Umbilical cord (tissue), 2 donors: Measurements from ENCODE around the gene PSMA5. TPM values are rescaled to one million over a fixed set of nuclear protein-coding genes. Genes with fewer than 3 reads are reported as not detected.

Experiments
- DNase-seq: peaks from one replicate; pipeline ENCODE4 v3.0.0-alpha.2; 2015; ENCODE audit warnings: low spot score
- total RNA-seq: library from RNA; depleted of rRNA; stranded (reverse); fragments of >200 nt; gene quantifications from one replicate; pipeline ENCODE4 v1.2.3, GENCODE V29; 2014; ENCODE audit warnings: low replicate concordance; ENCODE audit not compliant: insufficient read depth

PSMA5 gene
- total RNA-seq, 1 donor from 2014 or later = 23.1 TPM

DNA sequence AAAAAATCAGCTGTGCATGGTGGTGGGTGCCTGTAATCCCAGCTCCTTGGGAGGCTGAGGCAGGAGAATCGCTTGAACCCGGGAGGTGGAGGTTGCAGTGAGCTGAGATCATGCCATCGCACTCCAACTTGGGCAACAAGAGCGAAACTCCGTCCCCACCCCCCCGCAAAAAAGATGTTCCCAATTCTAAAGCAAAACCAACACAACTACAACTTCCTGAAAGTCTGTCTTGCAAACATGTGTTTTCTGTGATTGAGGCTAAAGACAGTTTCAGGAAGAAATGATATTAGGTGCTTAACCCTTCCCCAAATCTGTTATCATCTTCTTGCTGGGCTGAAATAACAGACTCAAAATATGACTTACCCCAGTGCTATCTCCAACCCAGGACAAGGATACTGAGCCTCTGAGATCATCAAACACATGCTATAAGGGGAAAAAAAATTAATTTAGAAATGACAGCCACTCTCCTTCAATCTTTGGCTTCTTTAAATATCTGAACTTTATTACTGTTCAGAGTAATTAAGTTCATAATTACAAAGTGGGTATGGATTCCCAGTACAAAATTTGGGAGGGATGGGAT, 57.0 kb downstream of the PSMA5 start:
- DNase-seq = no peak

DNA sequence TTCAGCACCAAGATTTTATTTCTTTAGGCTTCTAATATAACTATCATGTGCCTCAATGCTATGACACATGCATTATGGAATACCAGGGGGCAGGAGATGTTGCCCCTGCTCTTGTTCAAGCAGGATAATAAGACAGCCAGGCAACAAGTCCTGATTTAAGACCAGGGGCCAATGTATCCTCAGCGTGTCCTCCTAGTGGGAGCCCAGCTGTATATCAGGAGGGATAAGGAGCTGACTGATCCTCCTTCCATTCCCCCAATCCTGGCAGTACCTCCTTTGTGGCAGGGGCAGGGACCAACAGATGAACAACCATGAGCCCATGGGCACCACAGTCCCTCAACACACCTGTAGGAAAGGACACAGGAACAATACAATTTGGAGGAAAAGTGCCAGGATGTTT, 57.8 kb downstream of the PSMA5 start:
- no peak for DNase-seq

DNA sequence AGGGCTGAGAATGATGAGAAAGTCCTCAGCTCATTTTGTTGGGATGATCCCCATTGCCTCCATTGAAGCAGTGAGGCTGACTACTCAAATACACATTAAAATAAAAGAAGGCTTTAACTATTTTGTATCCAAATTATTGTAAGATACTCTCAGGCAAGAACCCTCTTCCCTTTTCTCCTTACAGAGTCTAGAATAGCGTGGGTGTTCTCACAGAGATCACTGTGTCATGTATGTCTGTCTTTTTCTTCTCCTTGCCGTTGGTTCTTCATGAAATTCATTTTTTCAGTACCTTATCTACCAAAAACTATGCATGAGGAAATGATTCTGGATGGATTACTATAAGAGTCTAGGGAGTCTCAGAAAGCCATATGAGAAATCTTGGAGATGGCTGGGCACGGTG, 58.6 kb downstream of the PSMA5 start:
- DNase-seq = no peak

DNA sequence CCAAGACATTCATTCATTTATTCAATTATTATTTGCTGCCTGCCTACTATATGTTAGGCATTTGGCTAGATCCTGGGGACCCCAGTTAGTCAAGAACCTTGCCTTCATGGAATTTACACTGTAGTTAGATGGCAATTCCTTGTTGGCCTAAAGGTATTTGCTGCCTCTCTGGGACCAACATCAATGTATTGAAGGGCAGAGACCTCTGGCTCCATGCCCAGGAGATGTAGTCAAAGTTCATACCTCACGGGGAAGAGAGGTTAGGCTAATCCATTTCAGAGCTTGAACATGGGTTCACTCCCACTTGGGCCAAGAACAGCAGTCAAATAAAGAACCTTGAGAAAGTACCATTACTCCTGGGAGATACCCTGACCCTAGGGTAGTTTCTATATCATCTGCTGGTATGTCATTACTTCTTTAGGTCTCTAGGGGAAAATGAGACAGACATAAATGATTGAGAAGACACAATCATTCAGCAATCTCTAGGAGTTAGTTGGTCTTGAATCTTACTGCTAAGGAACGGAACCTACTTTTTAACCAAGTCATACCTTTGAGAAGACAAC, 60.5 kb downstream of the PSMA5 start:
- DNase-seq = no peak

DNA sequence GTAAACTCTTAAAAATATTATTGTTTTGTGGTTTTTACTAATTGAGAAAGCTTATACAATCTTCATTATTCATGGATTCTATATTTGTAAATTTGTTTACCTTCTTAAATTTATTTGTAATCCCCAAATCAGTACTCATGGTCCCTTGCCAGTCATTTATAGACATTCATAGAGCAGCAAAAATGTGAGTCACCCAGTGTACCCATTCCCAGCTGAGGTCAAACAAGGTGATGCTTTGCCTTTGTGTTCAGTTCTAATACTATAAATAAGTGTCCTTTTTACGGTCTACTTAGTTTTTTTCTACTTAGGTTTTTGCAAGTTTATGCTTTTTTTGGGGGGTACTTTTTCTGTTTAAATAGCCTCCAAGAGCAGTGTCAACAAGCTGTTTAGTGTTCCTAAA, 64.6 kb downstream of the PSMA5 start:
- DNase-seq = no peak

DNA sequence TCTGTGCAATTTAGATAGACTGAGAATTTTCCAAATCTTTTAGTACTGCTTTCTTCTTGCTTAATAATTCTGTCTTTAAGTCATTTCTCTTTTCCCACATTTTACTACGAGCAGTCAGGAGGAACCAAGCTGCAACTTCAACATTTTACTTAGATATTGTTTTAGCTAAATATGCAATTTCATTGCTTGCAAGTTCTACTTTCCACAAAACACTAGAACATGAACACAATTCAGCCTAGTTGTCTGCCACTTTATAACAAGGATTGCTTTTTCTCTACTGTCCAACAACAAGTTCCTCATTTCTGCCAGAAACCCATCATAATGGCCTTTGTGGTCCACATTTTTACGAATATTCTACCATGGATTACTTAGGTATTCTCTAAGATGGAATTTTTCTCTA, 65.2 kb downstream of the PSMA5 start:
- DNase-seq = no peak

DNA sequence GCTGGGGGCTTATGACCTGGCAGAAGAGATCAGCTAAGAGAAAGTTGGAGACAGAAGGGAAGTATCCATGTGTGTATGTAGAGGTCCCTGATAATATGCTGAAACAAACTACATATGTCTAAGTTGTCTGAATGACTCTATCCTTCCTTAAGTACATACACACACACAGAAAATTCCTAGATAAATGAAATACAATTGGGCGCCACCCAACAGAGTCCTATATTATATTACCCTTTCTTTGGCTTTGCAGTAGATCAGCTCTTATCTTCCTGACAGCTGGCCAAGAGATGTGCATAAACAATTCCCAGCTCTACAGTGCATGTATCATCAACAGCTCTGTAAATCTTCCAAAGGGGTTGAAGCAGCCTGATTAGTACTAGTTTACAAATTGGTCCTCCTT, 68.6 kb downstream of the PSMA5 start:
- peak; percentile 48 for DNase-seq

DNA sequence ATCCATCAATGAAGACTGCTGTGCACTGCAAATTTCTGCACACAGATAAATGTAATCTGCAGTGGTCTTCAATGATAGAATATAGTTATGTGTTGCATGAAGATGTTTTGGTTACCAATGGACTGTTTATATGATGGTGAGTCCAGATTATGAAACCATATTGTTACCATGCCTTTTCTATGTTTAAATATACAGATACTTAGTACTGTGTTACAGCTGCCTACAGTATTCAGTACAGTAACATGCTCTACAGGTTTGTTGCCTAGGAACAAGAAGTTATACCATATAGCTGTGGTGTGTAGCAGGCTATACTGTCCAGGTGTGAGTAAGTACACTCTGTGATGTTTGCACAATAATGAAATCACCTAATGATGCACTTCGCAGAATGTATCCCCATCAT, 69.3 kb downstream of the PSMA5 start:
- DNase-seq = no peak

DNA sequence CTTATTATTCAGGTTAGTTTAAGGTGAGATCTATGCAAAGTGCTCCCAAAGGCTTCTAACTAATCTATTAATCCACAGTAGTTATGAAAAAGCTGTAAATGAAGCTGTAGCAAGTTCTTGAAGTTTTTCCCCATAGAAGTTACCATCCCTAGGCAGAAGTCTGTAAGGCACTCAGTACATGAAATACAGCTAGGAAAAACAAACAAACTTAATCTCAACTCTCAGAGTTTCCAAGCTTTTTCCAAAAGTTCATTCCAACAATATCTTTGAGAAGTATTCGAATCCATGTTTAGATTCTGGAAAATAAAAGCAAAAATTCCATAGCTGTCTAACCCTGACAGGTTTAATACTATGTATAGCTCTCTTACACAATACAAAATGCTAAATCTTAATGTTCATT, 69.7 kb downstream of the PSMA5 start:
- peak; percentile 32 for DNase-seq

DNA sequence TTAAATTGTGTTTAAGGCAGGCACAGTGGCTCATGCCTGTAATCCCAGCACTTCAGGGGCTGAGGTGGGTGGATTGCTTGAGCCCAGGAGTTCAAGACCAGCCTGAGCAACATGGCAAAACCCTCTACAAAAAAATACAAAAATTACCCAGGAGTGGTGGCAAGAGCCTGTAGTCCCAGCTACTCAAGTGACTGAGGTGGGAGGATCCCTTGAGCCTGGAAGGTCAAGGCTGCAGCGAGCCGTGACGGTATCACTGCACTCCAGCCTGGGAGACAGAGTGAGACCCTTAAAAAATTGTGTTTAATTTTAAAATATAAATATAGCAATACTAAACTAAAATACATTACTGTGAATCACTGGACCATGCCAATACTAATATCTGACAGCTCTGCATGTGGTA, 71.3 kb downstream of the PSMA5 start:
- DNase-seq = no peak

DNA sequence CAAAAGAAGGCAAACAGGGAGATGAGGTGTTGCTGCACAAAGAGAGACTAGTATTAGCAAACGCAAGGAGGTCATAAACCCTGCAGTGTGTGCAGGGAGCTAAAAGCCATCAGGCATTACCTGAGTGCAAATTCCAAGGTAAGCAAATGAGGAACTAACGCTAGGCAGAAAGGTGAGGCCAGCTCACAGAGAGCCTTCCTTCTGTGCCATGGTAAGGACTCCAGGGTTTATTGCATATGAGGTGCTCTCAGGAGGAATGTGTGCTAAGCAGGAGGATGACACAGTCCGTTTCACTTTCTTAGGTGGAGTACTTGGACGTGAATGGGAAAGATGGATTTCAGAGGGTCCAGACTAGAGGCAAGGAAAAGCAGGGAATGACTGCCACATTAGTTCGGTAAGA, 74.8 kb downstream of the PSMA5 start:
- no peak for DNase-seq

DNA sequence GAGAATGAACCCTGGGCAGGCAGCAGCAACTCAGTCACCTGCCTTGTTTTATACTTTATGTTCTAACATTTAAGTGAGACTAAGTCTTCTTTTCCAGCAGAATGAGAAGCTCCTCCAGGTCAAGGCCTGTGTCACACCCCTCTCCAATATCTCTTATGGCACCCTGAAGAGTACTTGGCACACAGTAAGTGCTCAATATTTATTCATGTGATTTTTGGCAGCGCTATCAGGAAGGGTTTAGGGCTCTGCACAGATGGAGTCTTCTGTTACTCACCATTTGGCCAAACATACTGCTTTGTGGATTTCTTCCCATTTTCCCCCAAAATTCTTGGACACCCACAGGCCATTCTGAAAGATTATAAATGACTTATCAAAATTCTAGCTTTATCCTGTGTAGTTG, 75.6 kb downstream of the PSMA5 start:
- no peak for DNase-seq

DNA sequence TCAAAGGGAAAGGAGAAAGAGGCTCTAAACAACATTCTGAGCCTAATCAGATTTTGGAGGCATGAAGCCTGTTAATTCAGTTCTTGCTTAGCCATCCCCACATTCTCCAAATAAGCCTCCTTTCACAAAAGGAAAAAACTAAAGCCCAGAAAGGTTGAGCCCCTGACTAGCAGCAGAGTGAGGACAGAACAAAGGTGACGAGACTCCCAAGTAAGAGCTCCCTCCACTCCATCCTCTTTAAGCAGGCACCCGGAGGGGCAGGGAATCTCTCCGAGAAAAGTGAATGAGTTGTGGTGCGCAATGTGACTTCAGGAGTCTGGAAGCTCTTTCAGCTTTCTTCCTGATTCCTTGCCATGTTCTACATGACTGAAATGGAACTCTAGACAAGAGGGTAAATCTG, 76.1 kb downstream of the PSMA5 start:
- no peak for DNase-seq

Other genes with a start within 250 kb of the PSMA5 start
- 105 TPM for gene SARS1, start 212.5 kb downstream of the PSMA5 start, total RNA-seq
- gene CELSR2, start 176.9 kb downstream of the PSMA5 start, total RNA-seq = 2.6 TPM
- 4.3 TPM for gene PSRC1, start 143.3 kb downstream of the PSMA5 start, total RNA-seq
- gene MYBPHL, start 119.4 kb downstream of the PSMA5 start, total RNA-seq = not detected
- 65.2 TPM for gene SORT1, start 28.5 kb downstream of the PSMA5 start, total RNA-seq
- gene SYPL2, start 40.1 kb upstream of the PSMA5 start, total RNA-seq = not detected
- 0.24 TPM for gene ATXN7L2, start 57.5 kb upstream of the PSMA5 start, total RNA-seq
- gene CYB561D1, start 67.6 kb upstream of the PSMA5 start, total RNA-seq = 6.7 TPM
- gene AMIGO1, start 83.3 kb upstream of the PSMA5 start, total RNA-seq = 7.9 TPM
- gene GPR61, start 113.4 kb upstream of the PSMA5 start, total RNA-seq = 3.1 TPM
- gene GNAI3, start 122.2 kb upstream of the PSMA5 start, total RNA-seq = 16.9 TPM
- not detected for gene GNAT2, start 193.2 kb upstream of the PSMA5 start, total RNA-seq
- gene AMPD2, start 193.4 kb upstream of the PSMA5 start, total RNA-seq = 76.8 TPM
- gene GSTM4, start 229.7 kb upstream of the PSMA5 start, total RNA-seq = 6.5 TPM
- 46.7 TPM for gene GSTM2, start 241.6 kb upstream of the PSMA5 start, total RNA-seq